HG02973 (cell line): ENCODE results near the gene TOMM20.
A peak's percentile ranks its signal among the peaks of the same experiment; 100 is the strongest.
"Not testable (repeated sequence)": the region's sequence is repeated elsewhere in the genome, so short reads cannot be mapped to it uniquely, and the experiment has no call there.

Experiments
- ATAC-seq: cut with Tn5 transposase; IDR thresholded peaks from one replicate; pipeline ENCODE4 v1.9.1; 2021; ENCODE audit warnings: moderate library complexity; ENCODE audit not compliant: unreplicated experiment

TOMM20 gene

DNA sequence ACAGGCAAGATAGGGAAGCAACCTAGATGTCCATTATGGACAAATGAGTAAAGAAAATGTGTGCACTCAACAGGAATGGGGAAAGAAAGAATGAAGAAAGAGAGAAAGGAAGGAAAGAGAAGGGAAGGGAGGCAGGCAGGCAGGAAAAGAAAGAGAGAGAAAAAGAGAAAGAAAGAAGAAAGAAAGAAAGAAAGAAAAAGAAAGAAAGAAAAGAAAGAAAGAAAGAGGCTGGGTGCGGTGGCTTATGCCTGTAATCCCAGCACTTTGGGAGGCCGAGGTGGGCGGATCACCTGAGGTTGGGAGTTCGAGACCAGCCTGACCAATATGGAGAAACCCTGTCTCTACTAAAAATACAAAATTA is 48.4 kb downstream of the TOMM20 start:
- not testable (repeated sequence) for ATAC-seq

DNA sequence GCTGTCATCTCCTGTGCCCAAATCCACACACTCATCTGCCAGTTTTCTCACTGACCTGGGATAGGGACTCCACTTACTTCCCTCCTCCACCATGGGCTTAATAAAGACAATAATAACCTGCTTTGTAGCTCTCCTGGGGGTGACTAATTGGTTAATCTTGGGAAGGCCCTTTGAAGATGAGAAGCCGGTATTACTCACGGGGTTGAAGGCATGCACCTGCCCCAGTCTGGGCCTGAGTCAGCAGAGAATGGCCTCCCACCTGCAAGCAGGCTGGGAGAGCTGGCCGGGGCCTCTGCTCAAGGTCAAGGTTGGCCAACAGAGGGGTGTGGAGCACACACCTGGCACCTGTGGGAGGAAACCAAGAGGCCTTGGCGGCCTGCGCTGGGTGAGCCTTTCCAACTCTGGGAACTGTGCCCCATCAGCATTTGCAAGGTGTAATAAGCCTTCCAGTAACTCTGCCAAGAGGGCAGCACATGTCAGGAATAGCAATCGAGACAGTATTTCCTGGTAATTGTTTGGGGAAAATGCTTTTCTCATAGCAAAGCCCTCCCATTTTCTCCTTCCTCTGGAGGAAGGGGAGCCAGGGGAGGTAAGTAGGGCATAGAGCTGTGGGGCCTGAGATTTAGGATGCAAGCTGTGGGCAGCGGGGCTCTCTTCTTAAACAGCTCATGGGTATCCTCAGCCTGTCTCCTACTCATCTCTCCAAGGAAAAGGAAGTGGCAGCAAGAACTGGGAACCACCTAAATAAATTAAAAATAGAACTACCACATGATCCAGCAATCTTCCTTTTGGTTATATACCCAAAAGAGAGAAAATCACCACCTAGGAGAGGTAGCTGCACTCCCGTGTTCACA is 49.0 kb downstream of the TOMM20 start:
- no peak for ATAC-seq

DNA sequence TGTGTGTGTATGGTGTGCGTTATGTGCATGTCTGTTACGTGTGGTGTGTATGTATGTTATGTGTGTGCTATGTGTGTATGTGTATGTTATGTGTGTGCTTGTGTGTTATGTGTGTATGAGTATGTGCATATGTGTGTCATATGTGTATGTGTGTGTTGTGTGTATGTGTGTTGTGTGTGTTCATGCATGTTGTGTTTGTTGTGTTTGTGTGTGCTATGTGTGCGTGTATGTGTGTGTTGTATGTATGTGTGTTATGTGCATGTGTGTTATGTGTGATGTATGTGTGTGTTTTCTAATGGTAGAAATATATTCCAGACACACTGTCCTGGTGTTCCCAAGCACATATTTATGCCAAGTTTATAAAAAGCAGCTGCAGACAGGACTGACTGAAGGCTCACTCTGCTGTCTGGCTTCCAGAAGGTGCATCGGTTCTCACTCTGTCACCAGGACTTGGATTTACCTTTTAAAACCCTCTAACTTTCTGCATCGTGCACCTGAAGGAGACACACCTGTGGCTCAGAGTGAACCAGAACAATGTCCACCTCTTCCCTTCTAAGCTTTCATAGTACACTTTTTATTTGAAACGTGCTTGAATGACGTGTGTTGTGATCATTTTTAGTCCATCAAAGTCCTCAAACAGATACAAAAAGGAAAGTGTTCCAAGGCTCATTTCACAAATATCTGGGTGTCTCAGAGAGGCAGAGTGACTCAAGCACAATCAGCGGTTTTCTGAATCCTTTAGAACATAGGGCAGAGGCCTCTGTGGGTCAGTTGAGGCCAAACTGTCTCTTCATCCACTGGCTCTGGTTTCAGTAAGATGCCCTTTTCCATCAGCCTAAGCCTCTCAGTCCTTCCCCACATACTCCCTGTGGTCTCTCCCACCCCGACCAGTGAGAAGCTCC is 49.9 kb downstream of the TOMM20 start:
- ATAC-seq: no peak

DNA sequence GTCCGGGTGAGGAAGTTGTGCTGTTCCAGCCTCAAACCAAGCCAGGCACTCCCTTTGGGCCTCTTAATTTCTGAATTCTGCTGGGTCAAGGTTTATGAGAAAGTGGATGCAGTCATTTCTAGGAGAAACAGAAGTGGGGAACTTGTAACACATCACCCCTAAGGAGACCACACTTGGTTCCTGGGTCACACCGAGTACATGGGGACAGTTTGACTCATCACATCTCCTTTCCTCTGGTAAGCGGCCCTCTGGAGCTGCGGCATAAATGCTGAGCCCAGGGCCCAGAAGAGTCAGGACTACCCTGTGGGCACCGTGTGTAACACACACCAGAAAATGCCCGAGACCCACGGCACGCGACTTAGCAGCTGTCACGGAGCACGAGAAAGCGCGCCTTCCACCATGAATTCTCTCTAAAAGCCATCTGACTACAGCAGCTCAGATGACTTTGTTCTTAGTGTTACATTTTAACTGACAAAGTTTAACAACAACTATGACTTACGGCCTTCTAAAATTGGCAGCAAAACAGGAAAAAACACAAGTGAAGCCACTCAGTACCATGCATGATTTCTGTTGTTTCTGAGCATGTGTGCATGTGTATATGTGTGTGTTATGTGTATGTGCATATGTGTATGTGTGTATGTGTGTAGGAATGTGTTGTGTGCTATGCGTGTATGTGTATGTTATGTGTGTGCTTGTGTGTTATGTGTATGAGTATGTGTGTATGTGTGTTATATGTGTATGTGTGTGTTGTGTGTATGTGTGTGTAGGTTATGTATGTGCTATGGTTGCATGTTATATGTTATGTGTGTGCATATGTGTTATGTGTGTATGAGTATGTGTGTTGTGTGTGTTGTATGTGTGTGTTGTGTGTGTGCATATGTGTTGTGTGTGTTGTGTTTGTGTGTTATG is 50.8 kb downstream of the TOMM20 start:
- ATAC-seq: peak; percentile 32

DNA sequence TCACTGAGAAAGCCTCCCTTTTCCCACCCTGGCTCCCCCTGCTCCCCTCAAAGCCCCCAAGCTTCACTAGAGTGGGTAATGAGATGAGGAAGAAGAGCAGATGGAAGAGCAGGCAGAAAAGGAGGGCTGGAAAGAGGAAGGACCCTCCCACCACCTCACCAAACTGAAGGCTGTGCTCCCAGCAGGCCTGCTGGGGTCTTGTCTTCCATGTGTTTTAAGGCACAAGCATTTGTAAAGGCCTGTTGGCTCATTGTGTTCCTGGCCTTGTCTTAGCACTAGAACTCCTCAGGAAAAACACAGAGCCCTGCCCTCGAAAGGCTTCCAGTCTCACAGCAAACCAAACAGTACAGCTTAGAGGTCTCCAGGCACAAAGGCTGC is 51.5 kb downstream of the TOMM20 start:
- no peak for ATAC-seq

DNA sequence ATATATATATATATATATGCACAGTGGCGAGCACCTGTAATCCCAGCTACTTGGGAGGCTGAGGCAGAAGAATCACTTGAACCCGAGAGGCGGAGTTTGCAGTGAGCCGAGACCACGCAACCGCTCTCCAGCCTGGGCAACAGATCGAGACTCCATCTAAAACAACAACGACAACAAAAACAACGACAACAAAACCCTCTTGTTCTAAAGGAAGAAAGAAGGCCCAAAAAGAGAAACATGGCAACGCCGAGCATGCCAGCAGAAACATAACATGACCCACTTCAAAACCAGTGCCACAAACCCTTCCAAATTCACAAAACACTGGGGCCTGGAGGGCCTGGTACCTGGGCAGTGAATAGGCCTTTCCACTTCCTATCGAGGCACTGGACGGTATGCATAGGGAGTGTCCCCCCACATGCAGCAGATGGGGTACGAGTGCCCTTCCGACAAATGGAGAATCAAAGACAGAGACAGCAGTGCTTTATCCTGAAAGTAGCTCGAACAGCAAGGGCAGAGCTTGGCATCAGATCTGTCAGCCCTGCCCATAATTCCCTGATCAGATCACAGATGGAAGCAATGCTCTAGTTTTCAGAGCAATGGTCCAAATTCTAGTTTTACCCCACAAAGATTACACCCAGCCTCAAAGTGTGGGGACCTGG is 52.0 kb downstream of the TOMM20 start:
- ATAC-seq: no peak

DNA sequence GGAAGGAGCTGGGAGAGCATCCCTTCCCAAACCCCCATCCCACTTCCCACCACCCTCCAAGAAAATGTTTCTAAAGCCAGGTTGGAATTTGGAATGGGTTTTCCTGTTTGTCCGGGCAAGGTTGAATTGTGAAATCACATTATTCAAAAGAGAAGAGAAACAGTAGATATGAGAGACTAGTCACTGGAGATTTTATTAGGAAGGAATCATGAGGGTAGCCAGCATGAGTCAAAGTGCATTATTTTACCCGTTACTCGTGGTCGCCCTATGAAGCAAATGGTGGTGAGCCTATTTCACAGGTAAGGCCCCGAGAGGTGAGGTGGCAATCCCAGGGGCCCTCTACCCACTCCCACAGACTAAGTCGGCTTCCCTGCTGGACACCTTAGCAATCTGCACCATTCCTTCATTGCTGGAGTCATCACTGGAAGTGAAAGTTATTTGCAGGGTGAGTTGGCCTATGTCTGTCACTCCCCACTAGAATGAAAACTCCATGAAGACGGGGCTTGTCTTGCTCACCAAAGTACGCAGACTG is 52.8 kb downstream of the TOMM20 start:
- no peak for ATAC-seq

DNA sequence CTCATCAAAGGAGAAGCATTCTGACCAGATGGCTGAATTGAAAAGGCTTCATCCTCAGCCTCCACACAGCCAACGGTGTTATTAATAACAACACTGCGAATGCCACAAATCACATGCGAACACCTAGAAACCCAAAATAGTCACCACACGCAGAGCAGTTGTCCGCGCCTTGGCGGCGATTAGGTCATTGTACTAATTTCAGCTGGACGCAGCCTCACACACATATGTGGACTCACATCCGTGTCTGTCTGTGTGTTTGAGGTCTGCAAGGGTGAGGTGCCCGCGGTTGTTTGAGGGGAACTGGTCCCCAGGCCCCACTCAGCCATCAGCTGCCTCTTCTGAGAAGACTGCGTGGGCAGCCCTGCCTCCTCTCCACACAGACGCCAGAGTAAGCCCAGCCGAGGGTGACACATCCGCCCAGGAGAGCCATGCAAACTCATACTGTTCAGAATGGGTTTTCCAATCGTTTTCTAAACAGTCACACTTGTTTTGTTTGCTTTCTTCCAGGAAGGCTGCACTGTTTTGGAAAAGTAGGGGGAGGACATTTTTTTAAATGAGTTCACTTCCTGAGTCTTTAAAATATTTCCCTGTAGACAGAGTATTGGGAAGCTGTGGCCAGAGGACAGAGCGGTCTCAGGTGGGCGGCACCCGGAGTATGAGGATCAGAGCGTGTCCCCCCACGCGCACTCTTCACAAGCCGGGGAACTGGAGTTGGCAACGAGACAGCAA is 53.4 kb downstream of the TOMM20 start:
- peak; percentile 51 for ATAC-seq

DNA sequence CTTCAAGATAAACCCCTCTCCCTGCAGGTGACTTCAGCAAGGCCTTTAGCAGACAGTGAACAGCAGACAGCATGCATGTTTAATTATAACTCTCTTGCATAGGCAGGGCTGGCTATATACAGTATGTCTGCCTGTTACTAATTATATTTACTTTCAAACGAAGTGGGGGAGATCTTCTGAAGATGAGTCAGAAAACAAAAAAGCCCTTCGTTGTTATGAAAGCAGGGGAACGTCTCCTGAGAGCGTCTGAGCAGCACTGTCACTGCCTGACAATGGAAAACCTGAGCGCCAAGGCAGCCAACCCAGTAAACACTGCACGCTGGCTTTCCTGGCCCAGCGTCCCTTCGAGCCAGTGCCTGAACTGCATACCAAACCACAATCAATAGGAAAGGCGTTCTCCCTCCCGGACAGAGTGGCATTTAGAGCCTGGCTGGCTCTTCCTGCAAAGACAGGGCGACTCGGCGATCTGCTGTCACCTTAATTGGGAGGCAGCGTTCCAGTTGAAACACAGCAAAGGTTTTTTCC is 54.1 kb downstream of the TOMM20 start:
- peak; percentile 30 for ATAC-seq

DNA sequence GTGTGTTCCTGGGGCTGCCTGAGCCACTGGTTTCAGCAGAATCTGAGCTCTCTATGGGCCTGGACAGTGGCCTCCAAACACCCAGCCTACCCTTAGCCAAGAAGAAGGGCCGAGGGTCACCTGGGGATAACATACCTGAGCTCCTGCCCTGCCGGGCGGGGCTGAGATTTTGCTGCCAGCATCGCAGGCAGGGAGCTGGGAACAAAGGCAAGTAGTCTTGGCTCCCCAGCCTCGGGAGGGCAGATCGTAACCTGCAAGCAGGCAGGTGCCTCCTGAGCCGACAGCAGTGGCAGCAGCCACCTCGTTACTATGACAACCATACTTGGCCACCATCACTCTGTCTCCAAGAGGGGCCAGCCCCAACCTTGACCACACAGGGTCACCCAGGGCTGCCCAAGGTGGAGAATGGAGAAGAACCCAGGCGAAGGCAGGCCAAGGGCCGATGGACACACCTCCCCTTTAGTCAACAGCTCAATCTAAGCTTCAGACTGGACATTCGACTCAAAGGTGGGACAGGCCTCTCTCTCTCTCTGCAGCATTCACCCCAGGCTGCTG is 54.6 kb downstream of the TOMM20 start:
- ATAC-seq: peak; percentile 3

DNA sequence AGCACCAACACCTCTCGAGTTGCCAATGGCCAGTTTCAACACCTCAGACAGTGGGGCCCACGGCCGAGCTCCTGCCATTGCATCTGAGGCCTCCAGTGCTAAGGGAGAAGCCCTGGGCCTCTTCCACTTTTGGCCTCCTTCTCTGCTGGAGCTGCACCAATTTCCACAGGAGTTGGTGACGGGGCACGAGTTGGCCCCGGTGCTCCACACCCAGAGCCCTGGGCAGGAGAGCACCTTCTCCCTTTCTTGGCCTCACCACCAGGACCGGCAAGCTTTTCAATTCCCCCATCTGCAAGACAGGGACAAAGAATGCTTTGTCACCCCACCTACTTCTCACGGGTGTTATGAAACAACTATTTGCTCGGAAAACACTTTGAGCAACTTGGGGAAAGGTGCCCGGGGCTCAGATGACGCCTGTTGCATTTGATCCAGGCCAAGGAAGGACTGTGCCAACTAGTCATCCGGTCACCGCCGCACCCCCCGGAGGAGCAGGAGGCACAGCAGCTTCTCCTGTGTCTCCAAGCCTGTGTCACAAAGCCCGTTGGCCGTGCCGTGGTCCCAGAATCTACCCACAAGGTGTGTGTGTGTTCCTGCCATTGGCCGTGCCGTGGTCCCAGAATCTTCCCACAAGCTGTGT is 55.2 kb downstream of the TOMM20 start:
- ATAC-seq: no peak

DNA sequence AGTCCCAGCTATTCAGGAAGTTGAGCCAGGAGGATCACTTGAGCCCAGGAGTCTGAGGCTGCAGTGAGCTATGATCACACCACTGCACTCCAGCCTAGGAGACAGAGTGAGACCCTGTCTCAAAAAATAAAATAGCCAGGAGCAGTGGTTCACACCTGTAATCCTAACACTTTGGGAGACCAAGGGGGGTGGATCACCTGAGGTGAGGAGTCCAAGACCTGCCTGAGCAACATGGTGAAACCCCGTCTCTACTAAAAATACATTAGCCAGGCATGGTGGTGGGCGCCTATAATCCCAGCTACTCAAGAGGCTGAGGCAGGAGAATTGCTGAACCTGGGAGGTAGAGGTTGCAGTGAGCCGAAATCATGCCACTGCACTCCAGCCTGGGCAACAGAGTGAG is 56.1 kb downstream of the TOMM20 start:
- ATAC-seq: not testable (repeated sequence)

DNA sequence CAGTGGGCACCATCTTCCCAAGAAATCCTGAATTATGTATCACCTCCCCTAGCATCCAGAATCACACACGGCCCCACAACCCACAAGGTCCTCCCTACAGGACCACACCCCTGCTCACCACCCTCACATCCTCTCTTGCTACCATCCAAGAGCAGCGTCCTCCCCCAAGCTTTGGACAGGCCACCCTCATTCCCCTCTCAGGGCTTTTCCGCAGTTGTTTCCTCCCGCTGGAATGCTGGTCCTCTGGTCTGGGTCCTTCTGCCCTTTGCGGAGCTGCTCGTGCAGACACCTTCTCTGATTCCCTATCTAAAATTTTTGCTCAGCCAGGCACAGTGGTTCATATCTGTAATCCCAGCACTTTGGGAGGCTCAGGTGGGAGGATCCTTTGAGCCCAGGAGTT is 56.5 kb downstream of the TOMM20 start:
- ATAC-seq: no peak

DNA sequence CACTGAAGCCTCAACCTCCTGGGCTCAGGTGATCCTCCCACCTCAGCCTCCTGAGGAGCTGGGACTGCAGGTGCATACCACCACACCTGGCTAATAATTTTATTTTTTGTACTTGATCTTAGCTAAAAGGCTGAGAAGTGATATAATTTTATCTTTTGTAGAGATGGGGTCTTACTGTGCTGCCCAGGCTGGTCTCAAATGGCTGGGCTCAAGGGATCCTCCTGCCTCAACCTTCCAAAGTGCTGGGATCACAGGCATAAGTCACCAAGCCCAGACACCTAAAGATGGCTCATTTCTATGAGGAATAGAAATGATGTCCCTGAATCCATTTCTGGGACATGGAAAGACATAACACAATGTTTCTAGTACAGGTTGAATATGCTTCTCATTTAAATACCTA is 57.8 kb downstream of the TOMM20 start:
- no peak for ATAC-seq

DNA sequence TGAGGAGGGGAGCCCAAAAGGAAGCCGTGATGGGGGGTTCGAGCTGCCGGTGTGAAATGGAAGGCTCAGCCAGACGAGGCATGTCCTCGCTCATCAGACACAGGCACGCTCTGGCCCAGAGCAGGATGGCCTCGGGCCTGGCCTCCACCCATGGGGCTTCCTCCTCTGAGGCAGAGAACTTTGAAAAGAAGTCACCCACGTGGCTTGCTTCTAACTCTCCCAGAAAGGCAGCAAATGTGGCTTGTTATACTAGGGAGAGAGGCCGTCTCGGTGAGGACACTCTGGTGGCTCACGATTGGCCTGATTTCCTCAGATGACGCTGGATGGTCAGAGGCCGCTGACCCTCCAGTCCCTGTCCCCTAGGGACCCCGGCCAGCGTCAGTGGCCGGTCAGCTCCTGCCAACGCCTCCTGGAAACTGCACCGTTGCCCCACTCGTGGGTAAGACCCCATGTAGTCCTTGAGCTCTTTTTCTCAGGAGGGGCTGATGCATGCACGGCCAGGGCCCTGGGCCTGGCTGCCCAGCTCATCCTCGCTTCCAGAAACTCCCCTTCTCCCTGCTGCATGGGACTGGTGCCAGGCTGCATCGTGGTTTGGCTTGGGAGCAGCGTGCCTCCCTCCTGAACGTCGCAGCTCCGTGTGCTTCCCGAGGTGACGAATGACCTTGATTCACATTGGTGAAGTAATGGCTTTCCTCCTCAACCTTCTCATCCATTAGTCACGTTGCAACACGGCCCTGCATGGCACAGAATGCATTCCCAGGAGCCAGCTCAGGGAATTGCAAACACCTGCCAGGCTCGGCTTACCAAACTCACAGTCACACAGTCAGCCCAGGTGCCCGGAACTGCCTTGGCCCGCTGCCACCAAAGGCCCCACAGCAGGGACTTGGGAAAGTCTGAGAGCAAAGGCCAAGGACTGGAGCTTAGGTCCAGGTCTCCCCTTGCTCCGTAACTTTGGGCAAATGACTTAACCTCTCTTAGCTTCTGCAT is 58.8 kb downstream of the TOMM20 start:
- ATAC-seq: no peak

DNA sequence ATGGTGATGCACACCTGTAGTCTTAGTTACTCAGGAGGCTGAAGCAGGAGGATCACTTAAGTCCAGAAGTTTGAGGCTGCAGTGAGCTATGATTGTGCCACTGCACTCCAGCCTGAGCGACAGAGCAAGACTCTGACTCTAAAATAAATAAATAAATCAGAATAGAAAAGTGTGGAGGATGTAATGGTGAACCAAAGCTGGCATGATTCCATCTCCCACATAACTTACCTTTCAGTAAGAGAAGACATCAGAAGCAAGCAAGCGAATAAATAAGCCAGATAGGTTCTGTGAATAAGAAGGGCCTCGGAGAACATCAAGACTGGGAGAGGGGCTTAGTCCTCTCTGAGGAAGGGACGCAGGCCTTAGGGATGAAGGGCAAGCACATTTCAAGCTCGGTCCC is 59.5 kb downstream of the TOMM20 start:
- ATAC-seq: no peak
